CD8-positive, alpha-beta memory T cell (primary cell): Measurements from ENCODE around the gene TOR3A. TPM values are rescaled to one million over a fixed set of nuclear protein-coding genes. Genes with fewer than 3 reads are reported as not detected.
"Not testable (repeated sequence)": the region's sequence is repeated elsewhere in the genome, so short reads cannot be mapped to it uniquely, and the experiment has no call there.

ENCODE experiments used
- CTCF ChIA-PET: fragments of 350-600 bp; sonication (Branson Sonifier 250); formaldehyde crosslinking; loops from one replicate; lab custom pipeline; 2021; ENCODE audit warnings: antibody characterized with exemption; lab: Charles Lee
- POLR2A ChIA-PET: fragments of 350-600 bp; sonication (Branson Sonifier 250); formaldehyde crosslinking; loops from one replicate; lab custom pipeline; 2021; ENCODE audit warnings: antibody characterized with exemption; lab: Charles Lee
- DNase-seq, 5 donors: peaks; one replicate each; pipeline versions ENCODE4 v3.0.0 to v3.0.0-alpha.2; 2020 to 2022; ENCODE audit warnings: mixed read lengths in 1 of 5
- H3K27ac ChIP-seq: one replicate; pipeline ENCODE4 v1.7.0; 2013; ENCODE audit warnings: low read depth, mild to moderate bottlenecking, low read length, moderate library complexity
- H3K27me3 ChIP-seq: 2 replicates; pipeline ENCODE4 v1.7.0; 2013; ENCODE audit warnings: low read length, mild to moderate bottlenecking; ENCODE audit not compliant: insufficient read depth, poor library complexity, severe bottlenecking
- H3K36me3 ChIP-seq: 2 replicates; pipeline ENCODE4 v1.7.0; 2013; ENCODE audit warnings: mild to moderate bottlenecking, low read length, moderate library complexity; ENCODE audit not compliant: insufficient read depth
- H3K4me1 ChIP-seq: 2 replicates; pipeline ENCODE4 v1.7.0; 2013; ENCODE audit warnings: mild to moderate bottlenecking, low read length, moderate library complexity; ENCODE audit not compliant: insufficient read depth
- H3K4me3 ChIP-seq: 2 replicates; pipeline ENCODE4 v1.7.0; 2013; ENCODE audit warnings: mild to moderate bottlenecking, low read length
- H3K9me3 ChIP-seq: 2 replicates; pipeline ENCODE4 v1.7.0; 2013; ENCODE audit warnings: mild to moderate bottlenecking, low read length
- H3K27ac Mint-ChIP-seq, 8 donors: one replicate each; pipeline ENCODE4 v1.8.0; 2020 to 2021; ENCODE audit warnings: mixed read lengths in 8 of 8, mild to moderate bottlenecking in 6 of 8, inconsistent platforms in 3 of 8, moderate library complexity in 3 of 8
- H3K27me3 Mint-ChIP-seq, 2 donors: one replicate each; pipeline ENCODE4 v1.8.0; 2020 to 2021; ENCODE audit warnings: mixed read lengths in 2 of 2, mild to moderate bottlenecking in 1 of 2, moderate library complexity in 1 of 2
- H3K36me3 Mint-ChIP-seq, 3 donors: one replicate each; pipeline ENCODE4 v1.8.0; 2020 to 2021; ENCODE audit warnings: mixed read lengths in 3 of 3, inconsistent platforms in 1 of 3, mild to moderate bottlenecking in 1 of 3
- H3K4me1 Mint-ChIP-seq, 3 donors: one replicate each; pipeline ENCODE4 v1.8.0; 2020 to 2021; ENCODE audit warnings: mixed read lengths in 3 of 3, inconsistent platforms in 1 of 3, mild to moderate bottlenecking in 1 of 3
- H3K4me3 Mint-ChIP-seq, 7 donors: one replicate each; pipeline ENCODE4 v1.8.0; 2020 to 2021; ENCODE audit warnings: mixed read lengths in 7 of 7, mild to moderate bottlenecking in 6 of 7, moderate library complexity in 4 of 7, inconsistent platforms in 2 of 7
- H3K9me3 Mint-ChIP-seq, 5 donors: one replicate each; pipeline ENCODE4 v1.8.0; 2020 to 2022; ENCODE audit warnings: mixed read lengths in 5 of 5, mild to moderate bottlenecking in 3 of 5, moderate library complexity in 2 of 5, inconsistent platforms in 1 of 5
- polyA plus RNA-seq: library from polyadenylated mRNA; unstranded; fragments of 300-500 nt; fragmentation: Illumina TruSeq; gene quantifications from one replicate; pipeline ENCODE4 v1.2.3, GENCODE V29; 2021
- total RNA-seq, 2 experiments: library from RNA; stranded (reverse); gene quantifications; one replicate each; pipeline ENCODE4 v1.2.3, GENCODE V29; 2021

The TOR3A gene
- total and polyA plus RNA-seq, 3 experiments from 2014 or later: 43.8 to 54.6 (median 48.5) TPM

DNA sequence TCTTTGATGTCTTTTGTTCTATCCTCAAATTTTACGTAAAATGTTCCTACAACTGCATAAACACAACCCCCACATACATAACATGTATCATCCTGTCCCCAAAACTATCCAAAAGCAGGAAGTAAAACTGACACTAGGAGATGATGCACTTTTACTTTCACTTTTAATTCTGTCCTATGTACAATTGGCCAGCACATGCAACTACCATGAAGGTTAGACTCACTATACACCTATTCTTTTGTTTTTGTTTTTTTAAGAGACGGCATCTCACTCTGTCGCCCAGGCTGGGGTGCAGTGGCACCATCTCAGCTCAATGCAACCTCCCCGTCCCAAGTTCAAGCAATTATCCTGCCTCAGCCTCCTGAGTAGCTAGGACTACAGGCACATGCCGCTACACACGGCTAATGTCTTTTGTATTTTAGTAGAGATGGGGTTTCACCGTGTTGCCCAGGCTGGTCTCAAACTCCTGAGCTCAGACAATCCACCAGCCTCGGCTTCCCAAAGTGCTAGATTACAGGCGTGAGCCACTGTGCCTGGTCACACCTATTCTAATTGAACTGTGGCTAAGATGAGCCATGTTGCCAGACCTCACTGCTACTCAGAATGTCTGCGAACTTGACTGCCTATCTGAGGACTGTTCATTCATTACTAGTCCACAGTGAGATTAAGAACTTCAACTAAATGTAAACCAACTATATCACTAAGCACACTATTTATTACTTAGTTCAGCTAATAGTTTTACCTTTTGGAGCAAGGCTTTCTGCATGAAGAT is 48.0 kb downstream of the TOR3A start:
- Mint-ChIP-seq H3K4me3 (peak overlapping the region; percentile 72 to 93 (median 81)), H3K27ac (peak overlapping the region; percentile 85 to 99 (median 94)), H3K9me3 (no peaks in the 10 kb centered on the region), H3K36me3 (peaks cover 0 to 13% (median 6%) of the 10 kb centered on the region in 3 donors), H3K4me1 (peaks cover 10 to 22% (median 19%) of the 10 kb centered on the region in 3 donors), H3K27me3 (no peaks in the 10 kb centered on the region)
- CTCF ChIA-PET: interaction anchor here (1.4 to 2.0 kb wide), 2 partner anchors 9 to 51 kb away, joined by 3 to 10 read pairs; no protein-coding TSS in a partner anchor
- H3K9me3 ChIP-seq: no peaks in the 10 kb centered on the region
- H3K4me3 ChIP-seq: peak overlapping the region; percentile 57
- H3K4me1 ChIP-seq: peaks cover 19% of the 10 kb centered on the region
- peak in 2 of 5 donors; percentile 64 to 67 for DNase-seq
- no peaks in the 10 kb centered on the region for H3K27me3 ChIP-seq
- H3K27ac ChIP-seq: peak overlapping the region; percentile 56
- POLR2A ChIA-PET: interaction anchor here (0.6 to 1.0 kb wide), 2 partner anchors 15 to 878 kb away, joined by 3 to 4 read pairs; no protein-coding TSS in a partner anchor
- H3K36me3 ChIP-seq: no peaks in the 10 kb centered on the region

DNA sequence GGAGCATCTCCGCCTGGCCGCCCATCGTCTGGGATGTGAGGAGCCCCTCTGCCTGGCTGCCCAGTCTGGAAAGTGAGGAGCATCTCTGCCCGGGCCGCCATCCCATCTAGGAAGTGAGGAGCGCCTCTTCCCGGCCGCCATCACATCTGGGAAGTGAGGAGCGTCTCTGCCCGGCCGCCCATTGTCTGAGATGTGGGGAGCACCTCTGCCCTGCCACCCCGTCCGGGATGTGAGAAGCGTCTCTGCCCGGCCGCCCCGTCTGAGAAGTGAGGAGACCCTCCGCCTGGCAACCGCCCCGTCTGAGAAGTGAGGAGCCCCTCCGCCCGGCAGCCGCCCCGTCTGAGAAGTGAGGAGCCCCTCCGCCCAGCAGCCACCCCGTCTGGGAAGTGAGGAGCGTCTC is 53.3 kb downstream of the TOR3A start:
- POLR2A ChIA-PET, H3K27me3 Mint-ChIP-seq, H3K4me3 ChIP-seq, H3K27ac ChIP-seq, H3K27ac Mint-ChIP-seq, DNase-seq, H3K4me3 Mint-ChIP-seq, H3K36me3 ChIP-seq, H3K4me1 ChIP-seq, H3K36me3 Mint-ChIP-seq, H3K9me3 ChIP-seq, CTCF ChIA-PET, H3K27me3 ChIP-seq, H3K9me3 Mint-ChIP-seq: not testable (repeated sequence)
- peaks cover 4 to 13% (median 8%) of the 10 kb centered on the region in 3 donors for H3K4me1 Mint-ChIP-seq

- POLR2A ChIA-PET, H3K4me1 ChIP-seq, H3K27me3 Mint-ChIP-seq, H3K36me3 ChIP-seq, H3K9me3 ChIP-seq, DNase-seq, H3K27ac Mint-ChIP-seq, H3K9me3 Mint-ChIP-seq, H3K36me3 Mint-ChIP-seq, H3K4me3 ChIP-seq, H3K4me3 Mint-ChIP-seq, H3K27me3 ChIP-seq, CTCF ChIA-PET, H3K27ac ChIP-seq: not testable (repeated sequence)
- H3K4me1 Mint-ChIP-seq: peaks cover 3 to 11% (median 3%) of the 10 kb centered on the region in 3 donors
Observed at GRCh38 chr1:179135707-179136106, 53.8 kb downstream of the TOR3A start.

DNA sequence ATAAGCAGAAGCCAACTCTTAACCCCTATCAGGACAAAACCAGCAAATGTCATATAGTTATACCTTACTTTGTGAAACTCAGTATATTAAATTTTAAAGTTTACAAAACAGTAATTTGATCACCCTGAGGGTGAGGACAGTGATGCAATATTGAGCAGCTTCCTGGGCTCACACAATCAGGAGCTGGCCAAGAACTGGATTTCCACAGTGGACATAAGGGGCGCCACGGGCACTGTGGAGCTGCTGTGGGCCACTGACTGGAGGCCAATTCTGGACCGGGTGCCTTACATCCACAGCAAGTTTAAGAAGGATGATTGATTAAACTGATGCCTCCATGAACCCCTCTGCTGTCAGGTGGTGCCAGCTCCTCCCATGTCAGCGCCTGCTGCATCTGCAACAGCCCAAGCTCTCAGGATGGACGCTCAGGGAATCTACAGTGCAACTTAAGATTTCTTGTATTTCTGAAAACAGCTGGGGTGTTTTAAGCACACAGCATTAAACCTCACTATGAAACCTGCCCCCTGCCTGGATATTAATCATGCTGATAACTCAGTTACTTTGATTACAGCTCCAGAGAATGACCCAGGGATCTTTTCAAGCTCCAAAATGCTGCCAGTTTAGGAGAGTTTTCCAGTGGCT is 55.9 kb downstream of the TOR3A start:
- H3K4me3 ChIP-seq: no peak overlapping the region
- peak overlapping the region in 1 of 8 donors; percentile 6 for H3K27ac Mint-ChIP-seq
- no peak overlapping the region for H3K4me3 Mint-ChIP-seq
- H3K36me3 Mint-ChIP-seq: peaks cover 0 to 9% (median 0%) of the 10 kb centered on the region in 3 donors
- no peaks in the 10 kb centered on the region for H3K9me3 Mint-ChIP-seq
- no peaks in the 10 kb centered on the region for H3K9me3 ChIP-seq
- peaks cover 0 to 1% of the 10 kb centered on the region in 2 donors for H3K27me3 Mint-ChIP-seq
- CTCF ChIA-PET: no interaction called here
- no peak overlapping the region for H3K27ac ChIP-seq
- peaks cover 9% of the 10 kb centered on the region for H3K4me1 ChIP-seq
- no peak for DNase-seq
- H3K27me3 ChIP-seq: no peaks in the 10 kb centered on the region
- POLR2A ChIA-PET: no interaction called here
- H3K36me3 ChIP-seq: no peaks in the 10 kb centered on the region
- peaks cover 13 to 21% (median 17%) of the 10 kb centered on the region in 3 donors for H3K4me1 Mint-ChIP-seq

GRCh38 chr1:179138755-179139154 is 56.9 kb downstream of the TOR3A start:
- DNase-seq, POLR2A ChIA-PET, H3K27ac ChIP-seq, H3K27ac Mint-ChIP-seq, CTCF ChIA-PET, H3K9me3 Mint-ChIP-seq, H3K27me3 Mint-ChIP-seq, H3K36me3 ChIP-seq, H3K27me3 ChIP-seq, H3K36me3 Mint-ChIP-seq, H3K4me3 Mint-ChIP-seq, H3K9me3 ChIP-seq, H3K4me3 ChIP-seq: not testable (repeated sequence)
- peaks cover 19 to 29% (median 24%) of the 10 kb centered on the region in 3 donors for H3K4me1 Mint-ChIP-seq
- H3K4me1 ChIP-seq: peaks cover 13% of the 10 kb centered on the region

GRCh38 chr1:179141592-179142251 is 59.9 kb downstream of the TOR3A start:
- H3K9me3 Mint-ChIP-seq: no peaks in the 10 kb centered on the region
- Histone ChIP-seq H3K4me3 (no peak overlapping the region), H3K36me3 (no peaks in the 10 kb centered on the region), H3K27ac (no peak overlapping the region), H3K4me1 (peaks cover 13% of the 10 kb centered on the region), H3K9me3 (no peaks in the 10 kb centered on the region), H3K27me3 (no peaks in the 10 kb centered on the region)
- no peak for DNase-seq
- ChIA-PET CTCF (no interaction called here), POLR2A (no interaction called here)
- H3K4me1 Mint-ChIP-seq: peaks cover 19 to 30% (median 29%) of the 10 kb centered on the region in 3 donors
- H3K4me3 Mint-ChIP-seq: no peak overlapping the region
- peak overlapping the region in 5 of 8 donors; percentile 12 to 42 (median 14) for H3K27ac Mint-ChIP-seq
- H3K36me3 Mint-ChIP-seq: peaks cover 0 to 11% (median 2%) of the 10 kb centered on the region in 3 donors
- H3K27me3 Mint-ChIP-seq: peaks cover 0 to 1% of the 10 kb centered on the region in 2 donors

- CTCF ChIA-PET: no interaction called here
- H3K27ac Mint-ChIP-seq: peak overlapping the region in 7 of 8 donors; percentile 8 to 58 (median 28)
- H3K27ac ChIP-seq: no peak overlapping the region
Observed at GRCh38 chr1:179142889-179143299, 61.0 kb downstream of the TOR3A start.

More at GRCh38 chr1:179142889-179143299, 61.0 kb downstream of the TOR3A start:
- H3K36me3 ChIP-seq: no peaks in the 10 kb centered on the region
- H3K27me3 ChIP-seq: no peaks in the 10 kb centered on the region
- Mint-ChIP-seq H3K4me1 (peaks cover 18 to 30% (median 29%) of the 10 kb centered on the region in 3 donors), H3K36me3 (peaks cover 0 to 11% (median 6%) of the 10 kb centered on the region in 3 donors), H3K27me3 (peaks cover 0 to 1% of the 10 kb centered on the region in 2 donors), H3K4me3 (peak overlapping the region in 3 of 7 donors; percentile 7 to 54 (median 46)), H3K9me3 (no peaks in the 10 kb centered on the region)
- no peaks in the 10 kb centered on the region for H3K9me3 ChIP-seq
- peaks cover 13% of the 10 kb centered on the region for H3K4me1 ChIP-seq
- no peak for DNase-seq
- POLR2A ChIA-PET: no interaction called here
- no peak overlapping the region for H3K4me3 ChIP-seq
